Activated T-cell treated with anti-CD3 and anti-CD28 coated beads for 1 hour (primary cell): ENCODE measurements around the gene ARHGAP6.
"Not testable (repeated sequence)": the region's sequence is repeated elsewhere in the genome, so short reads cannot be mapped to it uniquely, and the experiment has no call there.

Source experiments
- DNase-seq: peaks from one replicate; pipeline ENCODE4 v3.0.0-alpha.2; 2020; ENCODE audit warnings: low read depth

ARHGAP6 gene

DNA sequence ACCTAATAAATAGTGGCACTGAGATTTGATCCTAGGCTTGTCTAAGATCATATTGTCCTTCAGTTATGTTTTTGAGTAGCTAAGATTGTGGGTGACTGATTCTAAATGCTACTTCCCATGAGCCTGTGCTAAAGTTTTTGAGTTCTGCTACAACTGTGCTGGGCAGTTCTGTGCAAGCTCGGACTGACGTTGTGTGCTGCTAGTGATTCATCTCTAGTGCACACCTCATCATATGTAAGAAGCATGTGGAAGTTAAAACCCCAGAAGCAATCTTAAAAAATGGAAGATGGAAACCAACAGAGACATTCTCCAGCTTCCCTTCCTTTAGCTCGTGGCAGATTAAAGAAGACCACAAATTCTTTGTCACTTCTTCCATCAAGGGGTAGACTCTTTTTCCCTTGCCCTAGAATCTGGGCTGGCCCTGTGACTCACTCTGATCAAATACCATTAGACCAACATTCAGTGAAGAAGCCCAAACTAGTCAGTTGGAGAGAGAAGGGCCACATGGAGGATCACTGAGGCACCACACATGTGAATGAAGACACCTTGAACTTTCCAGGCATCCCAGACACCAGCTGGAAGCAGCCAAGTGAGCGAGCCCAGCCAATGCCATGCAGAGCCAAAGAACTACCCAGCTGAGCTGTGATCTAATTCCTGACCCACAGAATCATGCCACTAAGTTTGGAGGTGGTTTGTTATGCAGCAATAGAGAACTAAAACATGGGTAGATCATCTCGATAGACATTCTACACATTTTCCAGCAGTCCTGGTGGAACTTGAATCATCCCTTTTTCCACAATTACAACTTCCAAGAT lies 16.8 kb downstream of the ARHGAP6 start:
- DNase-seq: no peak

DNA sequence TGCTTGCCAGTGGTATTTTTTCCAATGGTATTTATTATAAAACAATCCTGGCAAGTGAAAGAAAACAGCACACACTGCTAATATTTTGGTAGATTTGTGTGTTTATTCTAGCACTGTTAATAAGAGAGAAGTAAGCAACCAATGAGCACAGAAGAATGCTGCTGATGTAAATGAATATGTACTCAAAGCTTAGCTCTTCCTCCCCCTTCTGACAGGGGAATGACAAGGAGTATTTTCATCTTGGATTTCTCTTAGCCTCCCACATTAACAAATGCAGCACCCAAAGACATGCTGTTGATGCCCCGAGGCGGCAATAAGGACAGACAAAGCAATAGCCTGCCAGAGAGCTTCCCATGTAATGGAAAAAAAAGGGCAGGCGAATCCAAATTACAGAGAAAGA lies 18.6 kb downstream of the ARHGAP6 start:
- DNase-seq: no peak

DNA sequence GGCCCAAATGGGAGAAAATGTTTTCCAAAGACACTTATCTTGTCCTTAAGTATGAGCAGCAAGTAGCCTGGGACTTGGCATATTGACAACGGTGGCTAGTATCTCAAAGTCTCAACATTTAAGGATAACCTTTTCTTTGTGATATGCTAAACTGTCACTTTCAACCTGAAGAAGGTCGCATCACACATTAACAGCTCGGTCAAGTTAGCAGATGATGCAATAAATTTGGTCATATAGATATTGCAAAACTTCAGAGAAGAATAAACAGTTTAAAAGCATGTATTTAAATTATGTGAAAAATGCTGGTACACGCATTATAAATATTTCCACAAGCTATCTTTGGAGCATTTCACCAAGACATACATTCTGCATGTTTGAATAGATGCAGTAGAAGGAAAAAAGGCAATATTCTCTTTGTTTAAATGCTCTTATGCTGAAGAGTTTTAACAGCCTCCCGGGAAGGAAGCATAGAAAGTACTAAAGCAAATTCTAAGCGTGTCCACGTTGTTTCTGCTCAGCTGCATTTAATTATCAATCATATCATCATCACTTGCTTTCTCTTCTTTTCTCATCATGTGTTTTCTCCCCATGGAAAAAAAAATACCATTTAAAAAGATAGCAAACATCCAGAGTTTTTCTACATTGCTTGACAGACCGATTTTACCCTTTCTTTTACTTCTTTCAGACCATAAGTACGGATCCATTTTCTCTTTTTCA lies 24.2 kb downstream of the ARHGAP6 start:
- DNase-seq: no peak

DNA sequence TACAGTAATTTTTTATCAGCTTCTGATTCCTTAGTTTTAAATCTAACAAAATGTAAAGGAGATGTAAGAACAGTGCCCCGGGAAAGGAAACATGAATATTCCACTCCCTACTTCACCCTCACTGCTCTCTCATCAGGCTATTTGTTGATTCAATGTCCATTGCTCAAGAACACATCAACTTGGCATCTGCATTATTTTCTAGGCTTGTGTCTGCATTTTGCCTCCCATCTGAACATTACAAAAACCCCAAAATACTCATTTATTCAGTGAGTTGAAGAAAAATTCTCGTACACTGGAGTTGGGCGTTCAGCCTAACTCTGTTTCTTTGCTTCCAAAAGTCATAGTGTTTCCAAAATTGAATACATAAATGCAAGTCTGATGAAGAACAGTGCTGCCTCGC lies 25.6 kb downstream of the ARHGAP6 start:
- DNase-seq: no peak

DNA sequence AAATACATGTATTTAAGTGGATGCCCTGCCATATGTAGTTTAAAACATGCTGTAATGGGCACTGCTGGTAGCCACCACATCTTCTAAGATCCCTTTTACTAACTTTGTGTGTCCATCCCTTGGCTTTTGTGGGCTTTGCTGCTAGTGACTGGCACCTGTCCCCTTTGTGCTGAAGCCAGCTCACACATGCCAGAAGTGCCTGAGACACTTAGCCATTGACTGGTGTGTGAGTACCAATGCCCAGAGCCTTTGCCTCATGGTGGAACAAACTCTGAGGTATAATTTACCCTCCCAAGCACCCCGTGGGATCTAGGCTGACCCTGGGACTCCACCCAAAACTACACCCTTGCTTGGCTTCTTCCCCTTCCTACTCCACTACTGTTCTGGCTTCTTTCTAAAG lies 33.0 kb downstream of the ARHGAP6 start:
- no peak for DNase-seq

DNA sequence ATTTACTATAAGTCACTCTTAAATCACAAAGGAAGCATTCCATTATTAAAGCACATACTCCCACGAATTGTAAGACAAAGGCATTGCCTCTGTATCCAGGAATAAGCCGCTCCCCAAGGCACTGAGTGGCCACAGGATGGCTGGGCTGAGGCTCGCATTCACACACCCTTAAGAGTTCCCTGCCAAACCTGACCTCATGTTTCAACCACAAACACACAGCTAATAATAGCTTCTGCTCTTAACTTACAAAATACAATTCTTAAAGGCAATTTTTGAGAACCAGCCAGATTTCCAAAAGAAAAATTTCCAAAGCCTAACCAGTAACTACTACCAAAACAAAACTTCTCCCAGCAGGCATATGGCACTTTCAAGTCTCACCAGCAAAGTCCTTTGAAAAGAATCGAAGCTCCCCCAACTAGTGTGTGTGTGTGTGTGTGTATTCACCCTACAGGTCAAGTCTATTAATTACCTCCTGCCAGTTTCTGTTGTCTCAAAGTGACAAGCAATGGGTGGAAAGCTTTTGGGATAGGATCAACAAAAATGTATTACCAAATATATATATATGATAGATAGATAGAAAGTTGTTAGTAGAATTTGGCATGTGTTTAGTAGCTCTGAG lies 36.0 kb downstream of the ARHGAP6 start:
- DNase-seq: no peak

DNA sequence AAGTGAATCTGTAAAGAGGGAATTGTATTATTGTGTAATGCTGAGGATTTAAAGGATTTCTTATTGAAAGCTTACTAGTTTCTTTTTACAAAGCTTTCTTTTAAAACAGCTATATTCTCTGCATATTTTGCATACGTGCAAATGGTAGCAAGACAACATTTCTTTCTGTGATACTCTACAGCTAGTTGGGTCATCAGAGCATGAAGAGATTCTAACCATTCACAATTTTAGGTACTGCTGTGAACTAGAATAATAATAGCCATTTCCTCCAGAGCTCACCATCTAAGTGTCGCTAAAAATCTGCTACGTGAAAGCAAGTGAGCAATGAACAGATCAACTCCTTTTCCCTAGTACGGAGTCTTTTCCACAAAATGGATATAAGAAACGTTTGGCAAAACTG lies 37.3 kb downstream of the ARHGAP6 start:
- no peak for DNase-seq

DNA sequence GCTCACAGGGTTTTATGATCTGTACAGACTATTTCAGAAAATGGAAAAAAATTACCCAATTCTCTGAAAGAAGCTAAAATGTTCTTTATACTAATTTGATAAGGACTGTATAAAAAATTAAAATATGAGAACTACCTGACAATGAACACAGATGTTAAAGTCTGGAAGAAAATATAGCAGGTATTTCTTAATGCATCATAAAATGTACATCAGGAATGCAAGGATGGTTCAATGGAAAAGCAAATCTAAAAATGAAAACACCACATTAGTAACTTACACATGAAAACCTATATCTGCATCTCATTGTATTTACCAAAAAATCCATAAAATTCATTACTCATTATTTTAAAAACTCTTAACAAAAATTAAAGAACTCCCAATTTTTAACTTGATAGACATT lies 39.4 kb downstream of the ARHGAP6 start:
- DNase-seq: no peak

DNA sequence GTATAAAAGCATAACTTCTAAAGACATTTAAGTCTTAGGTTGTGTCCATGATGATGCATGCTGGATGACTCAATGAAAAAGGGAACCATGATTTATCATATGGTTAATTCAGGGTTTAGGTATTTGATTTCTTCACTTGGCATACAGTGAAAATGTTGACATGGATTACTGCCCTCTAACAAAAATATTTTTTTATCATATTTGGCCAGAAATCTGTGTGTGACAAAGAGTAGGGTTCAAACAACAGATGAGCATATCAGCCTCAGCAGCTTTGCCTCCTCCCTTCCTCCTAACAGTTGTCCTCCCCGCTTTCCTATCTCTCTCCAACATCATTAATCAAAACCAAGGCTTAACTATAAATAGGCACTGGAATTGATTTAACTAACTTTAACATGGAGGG lies 46.3 kb downstream of the ARHGAP6 start:
- DNase-seq: no peak

DNA sequence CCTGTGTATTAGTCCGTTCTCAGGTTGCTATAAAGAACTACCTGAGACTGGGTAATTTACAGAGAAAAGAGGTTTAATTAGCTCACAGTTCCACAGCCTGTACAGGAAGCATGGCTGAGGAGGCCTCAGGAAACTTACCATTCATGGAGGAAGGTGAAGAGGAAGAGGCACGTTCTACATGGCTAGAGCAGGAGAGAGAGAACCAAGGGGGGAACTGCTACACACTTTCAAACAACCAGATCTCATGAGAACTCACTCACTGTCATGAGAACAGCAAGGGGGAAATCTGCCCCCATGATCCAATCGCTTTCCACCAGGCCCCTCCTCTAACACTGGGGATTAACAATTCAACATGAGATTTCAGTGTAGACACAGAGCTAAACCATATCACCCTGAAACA lies 51.5 kb downstream of the ARHGAP6 start:
- not testable (repeated sequence) for DNase-seq

DNA sequence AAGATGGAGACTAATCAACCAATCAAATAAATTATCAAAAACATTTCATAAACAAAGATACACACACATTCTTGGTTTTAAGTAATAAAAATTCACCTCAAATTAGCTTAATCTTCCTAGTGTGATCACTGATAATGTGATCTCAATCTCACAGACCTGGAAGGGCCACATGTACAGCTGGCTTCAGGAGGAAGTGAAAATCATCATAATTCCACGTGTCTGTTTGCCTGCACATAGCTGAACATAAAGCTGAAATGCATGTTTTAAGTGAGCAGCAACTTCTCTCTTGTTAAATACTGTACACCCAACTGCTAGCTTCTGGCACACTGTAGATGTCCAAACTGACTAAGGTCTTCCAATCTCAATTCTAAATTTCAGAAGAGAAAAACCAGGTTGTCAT lies 53.8 kb downstream of the ARHGAP6 start:
- no peak for DNase-seq

DNA sequence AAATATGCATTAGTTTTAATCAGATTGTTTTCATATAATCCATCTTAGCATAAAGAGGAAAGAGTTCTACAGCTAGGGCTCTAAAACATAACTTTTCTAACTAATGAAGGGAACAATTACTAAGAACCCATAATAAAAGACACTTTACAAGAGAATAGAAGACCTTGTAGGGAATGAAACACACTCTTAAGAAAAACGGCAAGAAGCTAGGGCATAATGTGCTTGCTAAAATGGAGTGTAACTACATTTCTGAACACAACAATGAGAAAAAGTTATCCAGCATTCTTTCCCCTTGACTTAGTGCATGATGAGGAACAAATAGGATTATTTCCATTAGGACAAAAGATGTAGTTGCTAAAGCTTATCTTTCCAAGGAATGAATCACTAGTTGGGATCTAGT lies 54.6 kb downstream of the ARHGAP6 start:
- no peak for DNase-seq

DNA sequence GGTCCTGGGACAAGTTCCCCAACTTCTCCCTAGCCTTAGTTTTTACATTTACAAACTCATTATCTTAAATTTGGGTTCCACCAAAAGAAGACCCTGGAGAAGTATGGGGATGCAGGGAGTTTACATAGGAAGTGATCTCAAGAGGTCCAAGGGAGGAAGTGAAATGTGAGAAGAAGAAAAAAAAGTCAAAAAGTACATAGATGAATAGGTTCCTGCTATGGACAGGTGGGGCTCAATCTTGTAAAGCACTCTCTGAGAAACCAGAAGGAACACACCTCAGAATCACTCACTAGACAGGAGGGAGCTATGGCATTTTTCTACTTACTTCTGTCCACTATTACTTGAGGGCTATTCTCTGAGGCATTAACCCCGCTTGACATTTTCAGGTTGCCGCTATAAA lies 56.6 kb downstream of the ARHGAP6 start:
- DNase-seq: no peak

DNA sequence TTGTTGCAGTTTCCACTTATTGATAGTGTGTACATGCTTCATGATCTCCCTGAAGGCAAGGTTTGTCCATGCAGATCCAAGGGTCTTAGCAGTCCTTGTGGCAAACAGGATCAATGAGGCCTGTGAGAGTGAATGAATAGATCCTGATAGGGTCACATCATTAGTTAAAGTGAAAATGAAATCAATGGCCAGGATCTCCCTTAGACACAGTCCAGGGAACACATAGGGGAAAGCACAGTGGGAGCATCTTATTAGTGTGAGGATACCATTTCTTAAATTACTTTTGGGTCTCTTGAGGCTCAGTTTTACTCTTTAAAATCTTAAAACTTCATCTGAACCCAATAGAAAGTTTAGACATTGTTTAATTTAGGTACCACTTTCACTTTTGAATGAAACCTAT lies 59.3 kb downstream of the ARHGAP6 start:
- DNase-seq: no peak

DNA sequence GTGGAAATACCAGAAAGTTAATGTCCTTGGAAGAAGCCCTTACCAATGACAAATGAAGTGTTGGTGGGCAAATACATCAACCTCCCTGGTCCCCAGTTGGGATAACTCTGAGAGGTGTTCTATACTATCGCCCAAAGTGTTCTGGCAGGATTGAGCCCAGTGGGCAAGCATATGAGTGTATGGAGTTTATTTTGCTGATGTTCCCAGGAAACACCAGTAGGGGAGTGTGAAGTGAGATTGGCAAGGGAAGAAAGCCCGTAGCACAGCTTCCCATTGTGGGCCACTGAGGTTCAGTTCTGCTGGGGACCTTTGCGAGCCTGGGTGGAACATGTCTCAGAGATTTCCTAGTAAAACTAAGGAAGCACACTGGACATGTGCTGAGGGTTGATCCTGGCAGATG lies 65.1 kb downstream of the ARHGAP6 start:
- no peak for DNase-seq

DNA sequence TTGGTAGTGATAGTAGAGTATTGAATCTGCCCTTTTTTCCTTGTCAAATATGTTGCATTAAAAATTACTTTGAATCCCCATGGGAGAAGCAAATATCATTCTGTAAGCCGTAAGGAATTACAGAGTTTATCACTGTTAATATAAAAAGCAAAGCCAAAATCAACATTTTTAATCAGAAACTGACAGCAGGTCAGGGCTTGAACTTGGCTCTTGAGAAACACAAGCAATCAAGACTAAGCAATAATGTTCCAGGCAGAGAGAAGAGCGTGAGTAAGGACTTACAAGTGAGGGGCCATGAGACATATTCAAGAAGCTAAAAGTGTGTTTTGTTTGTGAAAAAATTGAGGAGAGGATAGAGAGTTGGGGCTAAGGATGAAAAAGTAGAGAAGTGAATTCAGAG lies 68.2 kb downstream of the ARHGAP6 start:
- no peak for DNase-seq

DNA sequence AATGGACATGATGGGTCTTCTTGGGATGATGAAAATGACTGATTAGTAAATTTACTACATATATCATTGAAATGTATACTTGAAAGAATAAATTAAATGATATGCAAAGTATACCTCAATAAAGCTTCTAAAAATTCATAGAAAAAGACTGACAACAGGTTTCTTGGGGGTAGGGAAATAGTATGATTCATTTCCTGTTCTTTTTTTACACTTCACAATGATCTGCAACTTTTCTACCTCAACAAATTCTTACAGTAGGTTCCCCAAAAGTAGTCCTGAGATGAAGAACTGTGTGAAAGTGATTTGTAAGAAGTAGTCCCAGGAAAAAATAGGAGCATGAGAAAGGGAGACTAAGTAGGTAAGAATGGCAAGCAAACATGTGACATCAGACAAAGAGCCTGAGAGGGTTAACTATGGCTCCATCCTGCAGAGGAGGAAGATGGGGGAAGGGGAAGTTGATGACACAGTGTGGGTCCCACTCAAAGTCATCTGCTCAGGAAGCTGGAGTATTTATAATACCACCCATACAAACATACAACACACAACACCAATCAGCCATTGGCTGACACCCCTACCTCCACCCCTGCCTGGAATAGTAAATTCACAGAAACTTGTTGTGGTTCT lies 73.9 kb downstream of the ARHGAP6 start:
- DNase-seq: no peak

DNA sequence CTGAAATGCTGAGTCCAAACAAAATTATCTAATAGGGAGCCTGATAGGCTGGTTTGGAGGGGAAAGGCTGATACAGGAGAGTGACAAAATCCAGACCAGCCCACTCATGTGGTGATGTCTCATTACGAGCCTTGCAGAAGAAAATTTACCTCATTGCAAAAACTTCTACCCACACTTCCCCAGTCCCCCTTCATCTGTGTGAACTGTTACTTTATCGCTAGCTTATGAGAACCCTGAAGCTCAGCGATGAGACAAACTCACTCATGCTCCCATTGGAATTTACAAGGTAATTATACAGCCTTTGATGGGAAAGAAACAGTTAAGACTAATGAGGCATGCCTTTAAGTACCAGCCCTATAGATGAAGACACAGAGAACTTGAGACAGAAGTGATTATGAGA lies 76.1 kb downstream of the ARHGAP6 start:
- DNase-seq: no peak

DNA sequence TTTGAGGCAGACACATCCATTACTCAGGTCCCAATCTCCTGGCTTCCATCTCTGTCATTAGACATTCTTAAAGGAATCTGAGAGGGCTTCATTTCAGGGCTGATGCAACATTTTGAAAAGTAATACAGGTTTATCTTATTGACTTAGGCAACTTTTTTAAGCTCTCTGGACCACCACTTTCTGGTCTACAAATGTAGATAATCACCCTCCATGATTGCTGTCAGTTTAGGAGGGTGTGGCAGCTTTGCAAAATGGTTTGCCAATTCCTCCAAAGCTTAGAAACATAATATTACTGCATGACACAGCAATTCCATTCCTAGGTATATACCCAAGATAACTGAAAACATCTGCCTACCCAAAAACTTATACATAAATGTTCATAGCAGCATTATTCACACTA lies 77.6 kb downstream of the ARHGAP6 start:
- no peak for DNase-seq

DNA sequence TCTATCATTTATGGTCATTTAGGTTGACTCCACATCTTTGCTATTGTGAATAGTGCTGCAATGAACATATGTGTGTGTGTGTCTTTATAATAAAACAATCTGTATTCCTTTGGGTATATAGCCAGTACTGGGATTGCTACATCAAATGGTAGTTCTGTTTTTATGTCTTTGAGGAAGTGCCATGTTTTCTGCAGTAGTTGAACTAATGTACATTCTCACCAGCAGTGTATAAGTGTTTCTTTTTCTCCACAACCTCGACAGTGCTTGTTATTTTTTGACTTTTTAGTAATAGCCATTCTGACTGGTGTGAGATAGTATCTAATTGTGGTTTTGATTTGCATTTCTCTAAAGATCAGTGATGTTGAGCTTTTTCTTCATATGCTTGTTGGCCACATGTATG lies 80.5 kb downstream of the ARHGAP6 start:
- no peak for DNase-seq

DNA sequence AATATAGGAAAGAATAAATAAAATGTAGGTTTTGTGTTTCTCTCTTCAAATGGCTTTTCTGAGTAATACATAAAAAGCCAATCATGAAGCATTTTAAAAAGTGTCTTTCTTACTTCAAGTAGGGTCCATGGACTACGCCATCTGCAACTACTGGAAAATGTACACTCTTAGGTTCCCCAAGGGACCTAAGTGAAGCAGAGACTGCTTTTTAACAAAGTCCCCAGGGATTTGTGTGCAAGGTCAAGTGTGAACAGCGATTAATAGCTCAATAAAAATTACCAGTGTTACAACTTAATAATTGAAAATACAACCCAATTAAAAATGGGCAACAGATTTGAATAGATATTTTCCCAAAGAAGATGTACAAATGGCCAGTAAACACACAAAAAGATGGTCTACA lies 84.9 kb downstream of the ARHGAP6 start:
- no peak for DNase-seq

DNA sequence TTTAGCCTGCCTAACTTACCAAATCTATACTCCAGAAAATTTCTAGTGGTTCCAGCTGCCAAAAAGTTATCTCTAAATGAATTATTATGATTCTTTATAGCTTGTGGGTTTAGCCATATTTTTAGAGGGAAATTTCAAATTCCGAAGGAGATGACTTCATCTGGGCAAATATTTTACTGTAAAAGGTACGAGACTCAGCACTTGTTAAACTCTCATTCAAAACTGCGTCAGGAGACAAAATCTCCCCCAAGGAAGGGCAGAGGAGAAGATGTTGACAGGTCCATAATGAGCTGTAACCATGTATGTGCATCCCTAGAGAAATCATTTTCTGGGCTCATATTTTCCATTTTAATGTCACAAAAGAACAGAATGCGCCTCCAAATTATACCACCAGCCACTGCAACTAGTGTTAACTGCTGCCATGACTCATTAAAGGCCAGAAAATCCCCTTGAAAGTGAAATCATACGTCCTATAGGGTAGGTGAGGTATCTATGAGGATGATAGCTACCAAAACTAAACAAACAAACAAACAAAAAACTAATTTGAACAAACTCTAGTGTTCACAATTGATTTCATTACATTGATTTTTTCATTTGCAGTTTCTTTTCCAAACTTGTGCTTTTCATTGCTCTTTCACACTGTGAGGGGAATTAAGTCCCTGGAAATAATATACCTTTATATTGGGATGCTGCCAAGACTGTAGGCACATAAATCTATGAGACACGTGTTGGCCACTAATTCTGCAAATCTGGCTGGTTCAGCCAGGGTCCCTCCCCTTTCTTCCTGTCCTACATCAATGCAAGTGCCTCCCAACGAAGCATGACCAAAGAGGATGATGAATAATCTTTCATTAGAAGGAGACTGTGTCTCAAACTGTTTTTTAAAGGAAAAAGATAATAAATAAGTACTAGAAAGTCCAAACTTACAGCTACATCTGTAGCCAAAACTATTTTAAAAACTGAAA lies 85.8 kb downstream of the ARHGAP6 start:
- no peak for DNase-seq
